Endothelial cell of umbilical vein (primary cell): ENCODE results near the gene HMGA1.

Source experiments
- POLR2AphosphoS5 ChIP-seq: IDR thresholded peaks from 2 replicates; pipeline ENCODE4 v1.6.1; 2012; ENCODE audit warnings: low read depth, mild to moderate bottlenecking, control low read depth, low read length, moderate library complexity; ENCODE audit not compliant: insufficient read depth
- TF ChIP-seq, protein P1 (sequence below): IDR thresholded peaks from 2 replicates; pipeline ENCODE4 v1.6.1; 2011; ENCODE audit not compliant: insufficient read depth, insufficient read length
- TF ChIP-seq, protein P2 (sequence below), 2 donors: IDR thresholded peaks; 1 replicate in 1 of 2; 2 replicates in 1 of 2; pipeline ENCODE4 v1.5.1; 2011; ENCODE audit warnings: low read length in 2 of 2, mild to moderate bottlenecking in 2 of 2, moderate library complexity in 2 of 2, control low read depth in 1 of 2, inconsistent platforms in 1 of 2, low read depth in 1 of 2; ENCODE audit not compliant: insufficient read depth in 1 of 2; ENCODE audit errors: extremely low read depth in 1 of 2

DNA sequence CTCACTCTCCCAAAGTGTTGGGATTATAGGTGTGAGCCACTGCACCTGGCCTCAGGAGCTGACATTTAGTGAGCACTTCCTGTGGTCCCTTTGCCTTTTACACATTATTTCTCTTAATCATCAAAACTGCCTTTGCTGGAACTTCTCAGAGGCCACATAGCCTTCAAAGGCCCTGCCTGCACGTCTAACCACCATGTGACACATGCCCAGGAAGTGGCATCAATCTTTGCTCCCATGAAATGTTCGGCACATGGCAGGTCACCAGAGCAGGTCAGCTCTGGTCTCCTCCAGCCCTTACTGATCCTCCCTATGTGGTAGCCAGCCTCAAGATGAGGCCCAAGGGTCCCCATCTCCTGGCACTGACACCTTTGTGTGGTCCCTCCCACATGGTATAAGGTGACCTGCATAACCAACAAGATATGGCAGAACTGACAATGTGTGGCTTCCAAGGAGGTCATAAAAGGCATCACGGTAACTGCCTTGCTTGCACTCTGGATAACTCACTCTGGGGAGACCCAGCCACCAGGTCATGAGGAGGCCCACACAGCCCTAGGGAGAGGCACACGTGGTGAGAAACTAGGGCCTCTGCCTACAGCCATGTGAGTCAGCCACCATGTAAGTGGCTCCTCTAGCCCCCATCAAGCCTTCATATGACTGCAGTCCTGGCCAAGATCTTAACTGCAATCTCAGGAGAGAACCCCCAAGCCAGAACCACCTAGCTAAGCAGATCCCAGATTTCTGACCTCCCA, 28.8 kb upstream of the HMGA1 start:
- no peak for TF ChIP-seq POLR2AphosphoS5
- TF ChIP-seq, protein P1, sequence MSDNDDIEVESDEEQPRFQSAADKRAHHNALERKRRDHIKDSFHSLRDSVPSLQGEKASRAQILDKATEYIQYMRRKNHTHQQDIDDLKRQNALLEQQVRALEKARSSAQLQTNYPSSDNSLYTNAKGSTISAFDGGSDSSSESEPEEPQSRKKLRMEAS = no peak
- TF ChIP-seq, protein P2, sequence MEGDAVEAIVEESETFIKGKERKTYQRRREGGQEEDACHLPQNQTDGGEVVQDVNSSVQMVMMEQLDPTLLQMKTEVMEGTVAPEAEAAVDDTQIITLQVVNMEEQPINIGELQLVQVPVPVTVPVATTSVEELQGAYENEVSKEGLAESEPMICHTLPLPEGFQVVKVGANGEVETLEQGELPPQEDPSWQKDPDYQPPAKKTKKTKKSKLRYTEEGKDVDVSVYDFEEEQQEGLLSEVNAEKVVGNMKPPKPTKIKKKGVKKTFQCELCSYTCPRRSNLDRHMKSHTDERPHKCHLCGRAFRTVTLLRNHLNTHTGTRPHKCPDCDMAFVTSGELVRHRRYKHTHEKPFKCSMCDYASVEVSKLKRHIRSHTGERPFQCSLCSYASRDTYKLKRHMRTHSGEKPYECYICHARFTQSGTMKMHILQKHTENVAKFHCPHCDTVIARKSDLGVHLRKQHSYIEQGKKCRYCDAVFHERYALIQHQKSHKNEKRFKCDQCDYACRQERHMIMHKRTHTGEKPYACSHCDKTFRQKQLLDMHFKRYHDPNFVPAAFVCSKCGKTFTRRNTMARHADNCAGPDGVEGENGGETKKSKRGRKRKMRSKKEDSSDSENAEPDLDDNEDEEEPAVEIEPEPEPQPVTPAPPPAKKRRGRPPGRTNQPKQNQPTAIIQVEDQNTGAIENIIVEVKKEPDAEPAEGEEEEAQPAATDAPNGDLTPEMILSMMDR (IDR thresholded peaks at IDR 0.05; ENCODE audit: extremely low read depth in 1 of 2, insufficient read depth in 1 of 2, low read depth in 1 of 2, low read length in 2 of 2) = no peak
